ENCODE measurements around the gene TPX2. TPM values are rescaled to one million over a fixed set of nuclear protein-coding genes. Genes with fewer than 3 reads are reported as not detected.

The TPX2 gene
- total RNA-seq, 1 donor from 2014 or later = 126 TPM

GRCh38 chr20:31788578-31788977 is 49.5 kb downstream of the TPX2 start:
- DNase-seq (ENCODE audit: low read depth) = no peak
- TF ChIP-seq CTCF (conservative IDR thresholded peaks at IDR 0.05; ENCODE audit: low read depth, low read length) = peak; percentile 40
- H3K4me3 ChIP-seq (ENCODE audit: low read depth, low read length) = no peak overlapping the region

GRCh38 chr20:31790401-31790800 is 51.3 kb downstream of the TPX2 start:
- DNase-seq (ENCODE audit: low read depth) = peak; percentile 59
- no peak overlapping the region for H3K4me3 ChIP-seq (ENCODE audit: low read depth, low read length)
- no peak for TF ChIP-seq CTCF (conservative IDR thresholded peaks at IDR 0.05; ENCODE audit: low read depth, low read length)

- DNase-seq (ENCODE audit: low read depth) = no peak
- no peak for TF ChIP-seq CTCF (conservative IDR thresholded peaks at IDR 0.05; ENCODE audit: low read depth, low read length)
- no peak overlapping the region for H3K4me3 ChIP-seq (ENCODE audit: low read depth, low read length)
Observed at GRCh38 chr20:31797364-31797763, 58.3 kb downstream of the TPX2 start.

GRCh38 chr20:31801508-31801907 is 62.4 kb downstream of the TPX2 start:
- no peak for TF ChIP-seq CTCF (conservative IDR thresholded peaks at IDR 0.05; ENCODE audit: low read depth, low read length)
- DNase-seq (ENCODE audit: low read depth) = no peak
- H3K4me3 ChIP-seq (ENCODE audit: low read depth, low read length) = no peak overlapping the region

GRCh38 chr20:31803552-31804291 is 64.6 kb downstream of the TPX2 start:
- TF ChIP-seq CTCF (conservative IDR thresholded peaks at IDR 0.05; ENCODE audit: low read depth, low read length) = no peak
- DNase-seq (ENCODE audit: low read depth) = no peak
- no peak overlapping the region for H3K4me3 ChIP-seq (ENCODE audit: low read depth, low read length)

- no peak overlapping the region for H3K4me3 ChIP-seq (ENCODE audit: low read depth, low read length)
- no peak for DNase-seq (ENCODE audit: low read depth)
- TF ChIP-seq CTCF (conservative IDR thresholded peaks at IDR 0.05; ENCODE audit: low read depth, low read length) = no peak
Observed at GRCh38 chr20:31806564-31807355, 67.7 kb downstream of the TPX2 start.
